GM12878 (cell line): ENCODE measurements around the gene ZBTB44.
"Not testable (repeated sequence)": the region's sequence is repeated elsewhere in the genome, so short reads cannot be mapped to it uniquely, and the experiment has no call there.

ENCODE experiments used
- CHD1 ChIP-seq: IDR thresholded peaks from 2 replicates; pipeline ENCODE4 v1.6.1; 2012; ENCODE audit warnings: low read depth, low read length, improper control_type of control experiment
- HDAC6 ChIP-seq: fragments of 200-600 bp; sonication (generic); IDR thresholded peaks from one replicate; pipeline ENCODE4 v1.8.0; 2017; ENCODE audit warnings: antibody characterized with exemption; ENCODE audit not compliant: unreplicated experiment
- RAD21 ChIP-seq: IDR thresholded peaks from 2 replicates; pipeline ENCODE4 v1.6.1; 2011; ENCODE audit warnings: mild to moderate bottlenecking, low read depth, low read length, moderate library complexity; ENCODE audit not compliant: insufficient read depth
- RFX5 ChIP-seq: IDR thresholded peaks from 2 replicates; pipeline ENCODE4 v1.6.1; 2011; ENCODE audit warnings: low read depth, low read length, improper control_type of control experiment
- TF ChIP-seq, protein P1 (sequence below), 3 experiments: IDR thresholded peaks in 2 of 3; conservative IDR thresholded peaks in 1 of 3; 2 replicates each; pipeline ENCODE4 v1.5.1; 2011; ENCODE audit warnings: low read depth in 3 of 3, low read length in 3 of 3, mild to moderate bottlenecking in 3 of 3, control low read depth in 2 of 3, moderate library complexity in 2 of 3, inconsistent platforms in 1 of 3, mixed read lengths in 1 of 3; ENCODE audit not compliant: control insufficient read depth in 2 of 3, insufficient read depth in 1 of 3; ENCODE audit errors: extremely low read depth in 1 of 3
- TF ChIP-seq, protein P2 (sequence below): fragments of 450-650 bp; IDR thresholded peaks from 2 replicates; pipeline ENCODE4 v1.6.1; 2018; ENCODE audit warnings: mild to moderate bottlenecking, low read depth, moderate library complexity; ENCODE audit not compliant: partially characterized antibody

DNA sequence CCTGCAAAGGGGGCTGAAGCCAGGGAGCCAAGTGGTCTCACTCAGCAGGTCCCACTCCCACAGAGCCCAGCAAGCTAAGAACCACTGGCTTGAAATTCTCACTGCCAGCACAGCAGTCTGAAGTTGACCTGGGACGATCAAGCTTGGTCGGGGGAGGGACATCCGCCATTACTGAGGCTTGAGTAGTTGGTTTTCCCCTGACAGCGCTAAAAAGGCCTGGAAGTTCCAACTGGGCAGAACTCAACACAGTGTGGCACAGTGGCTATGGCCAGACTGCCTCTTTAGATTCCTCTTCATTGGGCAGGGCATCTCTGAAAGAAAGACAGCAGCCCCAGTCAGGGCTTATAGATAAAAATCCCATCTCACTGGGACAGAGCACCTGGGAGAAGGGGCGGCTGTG, 64.8 kb downstream of the ZBTB44 start:
- TF ChIP-seq, protein P1, sequence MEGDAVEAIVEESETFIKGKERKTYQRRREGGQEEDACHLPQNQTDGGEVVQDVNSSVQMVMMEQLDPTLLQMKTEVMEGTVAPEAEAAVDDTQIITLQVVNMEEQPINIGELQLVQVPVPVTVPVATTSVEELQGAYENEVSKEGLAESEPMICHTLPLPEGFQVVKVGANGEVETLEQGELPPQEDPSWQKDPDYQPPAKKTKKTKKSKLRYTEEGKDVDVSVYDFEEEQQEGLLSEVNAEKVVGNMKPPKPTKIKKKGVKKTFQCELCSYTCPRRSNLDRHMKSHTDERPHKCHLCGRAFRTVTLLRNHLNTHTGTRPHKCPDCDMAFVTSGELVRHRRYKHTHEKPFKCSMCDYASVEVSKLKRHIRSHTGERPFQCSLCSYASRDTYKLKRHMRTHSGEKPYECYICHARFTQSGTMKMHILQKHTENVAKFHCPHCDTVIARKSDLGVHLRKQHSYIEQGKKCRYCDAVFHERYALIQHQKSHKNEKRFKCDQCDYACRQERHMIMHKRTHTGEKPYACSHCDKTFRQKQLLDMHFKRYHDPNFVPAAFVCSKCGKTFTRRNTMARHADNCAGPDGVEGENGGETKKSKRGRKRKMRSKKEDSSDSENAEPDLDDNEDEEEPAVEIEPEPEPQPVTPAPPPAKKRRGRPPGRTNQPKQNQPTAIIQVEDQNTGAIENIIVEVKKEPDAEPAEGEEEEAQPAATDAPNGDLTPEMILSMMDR (IDR thresholded peaks at IDR 0.05 in 2 of 3, conservative IDR thresholded peaks at IDR 0.05 in 1 of 3; ENCODE audit: control insufficient read depth in 2 of 3, extremely low read depth in 1 of 3, insufficient read depth in 1 of 3, low read depth in 3 of 3, low read length in 3 of 3), result not testable (repeated sequence)
- not testable (repeated sequence) for TF ChIP-seq RAD21, CHD1, RFX5, HDAC6
- TF ChIP-seq, protein P2, sequence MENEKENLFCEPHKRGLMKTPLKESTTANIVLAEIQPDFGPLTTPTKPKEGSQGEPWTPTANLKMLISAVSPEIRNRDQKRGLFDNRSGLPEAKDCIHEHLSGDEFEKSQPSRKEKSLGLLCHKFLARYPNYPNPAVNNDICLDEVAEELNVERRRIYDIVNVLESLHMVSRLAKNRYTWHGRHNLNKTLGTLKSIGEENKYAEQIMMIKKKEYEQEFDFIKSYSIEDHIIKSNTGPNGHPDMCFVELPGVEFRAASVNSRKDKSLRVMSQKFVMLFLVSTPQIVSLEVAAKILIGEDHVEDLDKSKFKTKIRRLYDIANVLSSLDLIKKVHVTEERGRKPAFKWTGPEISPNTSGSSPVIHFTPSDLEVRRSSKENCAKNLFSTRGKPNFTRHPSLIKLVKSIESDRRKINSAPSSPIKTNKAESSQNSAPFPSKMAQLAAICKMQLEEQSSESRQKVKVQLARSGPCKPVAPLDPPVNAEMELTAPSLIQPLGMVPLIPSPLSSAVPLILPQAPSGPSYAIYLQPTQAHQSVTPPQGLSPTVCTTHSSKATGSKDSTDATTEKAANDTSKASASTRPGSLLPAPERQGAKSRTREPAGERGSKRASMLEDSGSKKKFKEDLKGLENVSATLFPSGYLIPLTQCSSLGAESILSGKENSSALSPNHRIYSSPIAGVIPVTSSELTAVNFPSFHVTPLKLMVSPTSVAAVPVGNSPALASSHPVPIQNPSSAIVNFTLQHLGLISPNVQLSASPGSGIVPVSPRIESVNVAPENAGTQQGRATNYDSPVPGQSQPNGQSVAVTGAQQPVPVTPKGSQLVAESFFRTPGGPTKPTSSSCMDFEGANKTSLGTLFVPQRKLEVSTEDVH, result not testable (repeated sequence)
